ENCODE data around the gene SLC8A2.
"Not testable (repeated sequence)": the region's sequence is repeated elsewhere in the genome, so short reads cannot be mapped to it uniquely, and the experiment has no call there.

Gene SLC8A2

GRCh38 chr19:47427241-47428176 lies 44.2 kb downstream of the SLC8A2 start:
- DNase-seq = peak; percentile 51

GRCh38 chr19:47423203-47423882 lies 48.4 kb downstream of the SLC8A2 start:
- no peak for DNase-seq

GRCh38 chr19:47422417-47423163 lies 49.1 kb downstream of the SLC8A2 start:
- DNase-seq = no peak

- DNase-seq = no peak
Observed at GRCh38 chr19:47421844-47422395, 49.8 kb downstream of the SLC8A2 start.

GRCh38 chr19:47421244-47421786 lies 50.4 kb downstream of the SLC8A2 start:
- no peak for DNase-seq

GRCh38 chr19:47419789-47420188 lies 51.9 kb downstream of the SLC8A2 start:
- DNase-seq = no peak

GRCh38 chr19:47419030-47419783 lies 52.5 kb downstream of the SLC8A2 start, which contains the start of gene MEIS3:
Gene MEIS3, minus strand, starts transcription at chr19:47419527. Its CDS starts 446 bp downstream, at chr19:47419081.
- DNase-seq = no peak

GRCh38 chr19:47418692-47419029 lies 53.0 kb downstream of the SLC8A2 start:
- DNase-seq = no peak

- DNase-seq = no peak
Observed at GRCh38 chr19:47417746-47418691, 53.7 kb downstream of the SLC8A2 start.

GRCh38 chr19:47417107-47417745 lies 54.5 kb downstream of the SLC8A2 start:
- no peak for DNase-seq

- no peak for DNase-seq
Observed at GRCh38 chr19:47416643-47416985, 55.1 kb downstream of the SLC8A2 start.

GRCh38 chr19:47415953-47416642 lies 55.6 kb downstream of the SLC8A2 start:
- DNase-seq = no peak

GRCh38 chr19:47414469-47414868 lies 57.2 kb downstream of the SLC8A2 start:
- DNase-seq = no peak

GRCh38 chr19:47413941-47414340 lies 57.8 kb downstream of the SLC8A2 start:
- DNase-seq = no peak

GRCh38 chr19:47411696-47412095 lies 60.0 kb downstream of the SLC8A2 start:
- DNase-seq = not testable (repeated sequence)

- DNase-seq = no peak
Observed at GRCh38 chr19:47411101-47411500, 60.6 kb downstream of the SLC8A2 start.

GRCh38 chr19:47408156-47408938 lies 63.3 kb downstream of the SLC8A2 start:
- no peak for DNase-seq

GRCh38 chr19:47407417-47407774 lies 64.3 kb downstream of the SLC8A2 start:
- DNase-seq = no peak
